Heart right ventricle (tissue), 16 donors: ENCODE measurements around the gene DDAH1. TPM values are rescaled to one million over a fixed set of nuclear protein-coding genes. Genes with fewer than 3 reads are reported as not detected.

ENCODE experiments used
- ATAC-seq, 8 donors: fragments of 200-7000 bp; cut with Tn5 transposase; one replicate each; pipeline ENCODE4 v1.9.1; 2020; ENCODE audit warnings: mild to moderate bottlenecking in 8 of 8, moderate library complexity in 8 of 8, moderate number of reproducible peaks in 1 of 8
- DNase-seq, 2 donors: peaks; one replicate each; pipeline ENCODE4 v3.0.0-alpha.2; 2020
- H3K27ac ChIP-seq, 10 donors: fragments of 200-600 bp; sonication (generic) in 2 of 10; one replicate each; pipeline versions ENCODE4 v1.5.0 to v1.8.0; 2020 to 2022; ENCODE audit warnings: mild to moderate bottlenecking in 3 of 10
- H3K27me3 ChIP-seq, 7 donors: fragments of 200-600 bp; one replicate each; pipeline ENCODE4 v1.8.0; 2021 to 2022; ENCODE audit warnings: mild to moderate bottlenecking in 2 of 7
- H3K36me3 ChIP-seq, 9 donors: fragments of 200-600 bp; sonication (generic) in 1 of 9; one replicate each; pipeline versions ENCODE4 v1.5.0 to v1.8.0; 2020 to 2022; ENCODE audit warnings: mild to moderate bottlenecking in 2 of 9
- H3K4me1 ChIP-seq, 9 donors: fragments of 200-600 bp; sonication (generic) in 1 of 9; one replicate each; pipeline versions ENCODE4 v1.5.0 to v1.8.0; 2020 to 2022; ENCODE audit warnings: mild to moderate bottlenecking in 4 of 9
- H3K4me3 ChIP-seq, 10 donors: fragments of 200-600 bp; sonication (generic) in 2 of 10; one replicate each; pipeline versions ENCODE4 v1.5.0 to v1.8.0; 2020 to 2022; ENCODE audit warnings: mild to moderate bottlenecking in 7 of 10, moderate library complexity in 2 of 10
- H3K9me3 ChIP-seq, 11 donors: fragments of 200-600 bp in 10 of 11; sonication (generic) in 2 of 11; one replicate each; pipeline versions ENCODE4 v1.5.0 to v1.8.0; 2013 to 2022; ENCODE audit warnings: mild to moderate bottlenecking in 2 of 11, control low read depth in 1 of 11, moderate library complexity in 1 of 11
- WGBS, 2 donors: extraction: QIAGEN DNeasy Blood & Tissue Kit; methylation state at CpG; one replicate each; pipeline ENCODE4 v1.1.7; 2013; ENCODE audit warnings: inconsistent platforms in 1 of 2; 5-methylcytosine and 5-hydroxymethylcytosine counted together
- intact Hi-C, 10 donors: fragments of 100-400 bp; cut with DNase I; formaldehyde crosslinking; loops; one replicate each; pipeline versions ENCODE4 v1.11.1 to v1.14.2; 2022
- polyA plus RNA-seq, 2 donors: library from polyadenylated mRNA; stranded (reverse); fragments of 200-250 nt; gene quantifications; one replicate each; pipeline ENCODE4 v1.2.3, GENCODE V29; 2013
- total RNA-seq, 10 donors: library from RNA; stranded (reverse); fragmentation: NEBNext Ultra II Directional in 3 of 10; extraction: Animal tissue kit (Norgen Biotek cat#: 25700) in 3 of 10; gene quantifications; one replicate each; pipeline versions ENCODE4 v1.2.1 to v1.2.4, GENCODE V29; 2021 to 2023
- TF ChIP-seq, protein P1 (sequence below), 9 donors: fragments of 200-600 bp; sonication (generic) in 2 of 9; IDR thresholded peaks; one replicate each; pipeline versions ENCODE4 v1.5.0 to v1.8.0; 2021 to 2022; ENCODE audit warnings: antibody characterized with exemption in 9 of 9, mild to moderate bottlenecking in 5 of 9, moderate library complexity in 1 of 9
- donor health status: Arrhythmogenic right ventricular cardiomyopathy.
- donor health status: ischemic (EF 13 %, LVEDD 7.1; RV severe dilation, severe dysfunction).
- donor health status: healthy with polysubstance abuse.
- donor health status: DM: no; HTN: yes; CAD: no.
- donor health status: DM: no; HTN: no; CAD: no.
- donor health status: ischemic (EF 25% LVEDD 6.9; RV normal size, moderate dysfunction).
- donor health status: ischemic (EF 25% LVEDD 5.7; RV mildly dilated, moderate dysfunction).
- donor health status: healthy.
- donor health status: DM: yes; HTN: yes; CAD: no.
- donor health status: Ischemic cardiomyopathy.
- donor health status: ischemic (EF 35%, LVEDD 5.7; RV mildly dilated, moderate dysfunction).
- donor health status: nonischemic (EF 11% LVEDD 7.7; RV severe dilation, severe dysfunction).
- donor health status: DM: yes; HTN: yes; CAD: no.
- donor health status: PGD.
- donor health status: ischemic (EF 29% LVEDD 5.4; RV normal size, mild dysfunction).
- donor health status: nonischemic (EF 23%, LVEDD 6.1; RV moderate dilation, normal function).

DDAH1 gene
- total and polyA plus RNA-seq, 12 donors, result 2.7 to 29.0 (median 16.6) TPM

DNA sequence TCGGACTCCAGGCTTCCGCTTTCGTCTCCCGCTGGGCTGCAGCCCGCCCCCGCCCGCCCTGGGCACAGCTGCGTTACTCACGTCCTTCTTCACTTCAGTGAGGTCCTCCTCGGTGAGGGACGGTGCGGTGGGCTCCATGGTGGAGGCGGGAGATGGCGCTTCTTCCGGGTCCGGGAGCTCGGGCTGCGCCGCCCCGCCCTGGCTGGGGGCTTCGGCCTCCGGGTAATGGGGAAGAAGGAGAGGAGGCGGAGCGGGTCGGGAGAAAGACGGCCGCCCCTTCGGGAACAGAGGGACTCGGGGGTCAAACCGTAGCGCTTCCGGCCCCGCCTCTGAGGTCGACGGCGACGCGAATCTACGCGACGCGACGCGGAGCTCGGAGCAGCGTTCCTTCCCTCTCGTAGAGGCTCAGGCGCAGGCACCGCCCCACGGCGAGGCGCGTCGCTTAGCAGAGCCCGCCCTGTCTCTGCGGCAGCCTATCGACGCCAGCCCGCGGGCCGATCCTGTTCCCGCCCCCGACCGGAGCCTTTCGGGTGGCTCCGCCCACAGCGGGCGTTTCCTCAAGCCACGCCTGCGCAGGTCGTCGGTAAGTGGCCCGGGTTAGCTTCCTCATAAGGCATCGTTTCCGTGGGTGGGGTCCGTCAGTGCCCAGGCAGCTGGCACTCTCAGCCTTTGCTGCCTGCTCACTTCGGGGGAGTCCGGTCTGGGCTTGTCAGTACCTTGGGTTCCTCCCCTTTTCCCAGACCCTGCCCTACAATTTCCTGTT is 188.6 kb downstream of the DDAH1 start, which contains the start of gene BCL10:
TSS of gene BCL10 (minus strand) at position 418 of the 763 bp plus-strand sequence. CDS start at position 138, 280 bp downstream.
- intact Hi-C loops, result loop anchor here in 1 of 10 donors (1.0 to 5.0 kb wide), 3 partner anchors 18 to 301 kb away; partner anchors contain the start of gene C1orf52
- ATAC-seq, result peak; percentile 98 to 100 (median 99)
- peaks cover 12 to 67% (median 36%) of the 10 kb centered on the region in 9 donors for H3K4me1 ChIP-seq

DNA sequence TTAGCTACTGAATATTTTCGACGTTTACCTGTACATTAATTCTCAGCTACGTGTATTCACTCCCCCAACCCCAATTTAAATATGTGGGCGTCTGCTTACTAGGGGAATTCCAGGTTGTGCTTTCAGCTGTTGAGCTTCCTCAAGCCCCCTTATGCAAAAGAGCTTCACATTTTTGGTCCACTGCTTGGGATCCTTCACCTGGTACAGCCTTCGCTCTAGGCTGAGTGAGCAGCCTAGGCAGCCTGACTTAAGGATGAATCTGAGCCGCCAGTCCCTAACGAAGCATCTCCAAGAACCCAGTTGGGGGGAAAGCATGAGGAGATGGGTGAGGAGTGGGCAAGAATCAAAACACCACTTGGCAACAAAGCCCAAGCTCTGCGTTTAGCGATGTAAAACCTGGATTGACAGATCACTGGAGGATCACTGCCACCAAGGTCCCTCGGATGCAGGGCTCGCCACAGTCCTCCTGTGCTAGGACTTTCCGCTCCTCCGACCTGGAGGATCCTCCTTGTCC is 189.2 kb downstream of the DDAH1 start:
- WGBS, 2 donors, result 2% methylated on average over 13 of the region's 13 CpGs
- H3K27ac ChIP-seq, result peak overlapping the region; percentile 82 to 99 (median 96)
- intact Hi-C loops, result loop anchor here in 1 of 10 donors (1.0 to 5.0 kb wide), 3 partner anchors 17 to 302 kb away; partner anchors contain the start of gene C1orf52
- no peaks in the 10 kb centered on the region for H3K27me3 ChIP-seq
- DNase-seq (no peak), ATAC-seq (peak in 3 of 8 donors; percentile 0 to 2 (median 1))
- no peaks in the 10 kb centered on the region for H3K9me3 ChIP-seq
- H3K4me1 ChIP-seq, result peaks cover 12 to 68% (median 40%) of the 10 kb centered on the region in 9 donors
- TF ChIP-seq, protein P1, sequence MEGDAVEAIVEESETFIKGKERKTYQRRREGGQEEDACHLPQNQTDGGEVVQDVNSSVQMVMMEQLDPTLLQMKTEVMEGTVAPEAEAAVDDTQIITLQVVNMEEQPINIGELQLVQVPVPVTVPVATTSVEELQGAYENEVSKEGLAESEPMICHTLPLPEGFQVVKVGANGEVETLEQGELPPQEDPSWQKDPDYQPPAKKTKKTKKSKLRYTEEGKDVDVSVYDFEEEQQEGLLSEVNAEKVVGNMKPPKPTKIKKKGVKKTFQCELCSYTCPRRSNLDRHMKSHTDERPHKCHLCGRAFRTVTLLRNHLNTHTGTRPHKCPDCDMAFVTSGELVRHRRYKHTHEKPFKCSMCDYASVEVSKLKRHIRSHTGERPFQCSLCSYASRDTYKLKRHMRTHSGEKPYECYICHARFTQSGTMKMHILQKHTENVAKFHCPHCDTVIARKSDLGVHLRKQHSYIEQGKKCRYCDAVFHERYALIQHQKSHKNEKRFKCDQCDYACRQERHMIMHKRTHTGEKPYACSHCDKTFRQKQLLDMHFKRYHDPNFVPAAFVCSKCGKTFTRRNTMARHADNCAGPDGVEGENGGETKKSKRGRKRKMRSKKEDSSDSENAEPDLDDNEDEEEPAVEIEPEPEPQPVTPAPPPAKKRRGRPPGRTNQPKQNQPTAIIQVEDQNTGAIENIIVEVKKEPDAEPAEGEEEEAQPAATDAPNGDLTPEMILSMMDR (IDR thresholded peaks at IDR 0.05), result no peak
- H3K4me3 ChIP-seq, result peak overlapping the region; percentile 68 to 98 (median 90)
- peaks cover 0 to 25% (median 3%) of the 10 kb centered on the region in 9 donors for H3K36me3 ChIP-seq

More for the DNA sequence above, 188.6 kb downstream of the DDAH1 start, which contains the start of gene BCL10:
- H3K9me3 ChIP-seq, result no peaks in the 10 kb centered on the region
- H3K4me3 ChIP-seq, result peak within 1 kb of the TSS; percentile 68 to 98 (median 90)
- H3K27me3 ChIP-seq, result no peaks in the 10 kb centered on the region
- peaks cover 0 to 18% (median 0%) of the 10 kb centered on the region in 9 donors for H3K36me3 ChIP-seq
- 0% methylated on average over 63 to 78 of the region's 78 CpGs for WGBS, 2 donors
- TF ChIP-seq, protein P1 (IDR thresholded peaks at IDR 0.05), result no peak
- DNase-seq, result peak; percentile 97 to 99
- peak within 1 kb of the TSS; percentile 82 to 99 (median 96) for H3K27ac ChIP-seq

DNA sequence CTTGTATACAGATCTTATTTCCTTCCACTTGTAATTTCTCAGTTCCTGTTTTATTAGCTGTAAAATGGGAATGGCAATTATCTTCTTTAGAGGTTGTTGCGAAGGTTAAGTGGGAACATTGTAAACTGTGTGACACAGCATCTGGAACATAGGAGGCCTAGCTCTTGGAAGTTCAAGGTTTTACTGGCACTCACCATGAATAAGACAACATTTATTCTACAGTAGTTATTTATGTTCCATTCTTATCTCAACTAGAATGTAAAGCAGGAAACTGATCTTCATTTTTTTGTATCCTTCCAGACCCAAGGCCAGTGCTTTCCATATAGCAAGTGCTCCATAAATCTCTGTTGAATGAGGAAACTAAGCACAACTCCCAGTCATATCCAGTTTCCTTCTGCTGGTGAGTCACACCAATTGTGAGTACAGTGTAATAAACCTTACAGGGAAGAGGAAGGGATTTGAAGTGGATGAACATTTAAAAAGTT is 189.9 kb downstream of the DDAH1 start:
- TF ChIP-seq, protein P1 (IDR thresholded peaks at IDR 0.05), result no peak
- Histone ChIP-seq H3K4me1 (peaks cover 12 to 68% (median 41%) of the 10 kb centered on the region in 9 donors), H3K27ac (peak overlapping the region in 8 of 10 donors; percentile 91 to 99 (median 96)), H3K4me3 (peak overlapping the region; percentile 68 to 98 (median 90)), H3K36me3 (peaks cover 0 to 32% (median 10%) of the 10 kb centered on the region in 9 donors), H3K9me3 (no peaks in the 10 kb centered on the region), H3K27me3 (no peaks in the 10 kb centered on the region)
- ATAC-seq, result no peak
- no peak for DNase-seq
- WGBS, 2 donors, result 44 to 58% methylated on average over 1 of the region's 1 CpG
- intact Hi-C loops, result loop anchor here in 1 of 10 donors (5.0 kb wide), 1 partner anchor 302 kb away; no protein-coding TSS in a partner anchor

DNA sequence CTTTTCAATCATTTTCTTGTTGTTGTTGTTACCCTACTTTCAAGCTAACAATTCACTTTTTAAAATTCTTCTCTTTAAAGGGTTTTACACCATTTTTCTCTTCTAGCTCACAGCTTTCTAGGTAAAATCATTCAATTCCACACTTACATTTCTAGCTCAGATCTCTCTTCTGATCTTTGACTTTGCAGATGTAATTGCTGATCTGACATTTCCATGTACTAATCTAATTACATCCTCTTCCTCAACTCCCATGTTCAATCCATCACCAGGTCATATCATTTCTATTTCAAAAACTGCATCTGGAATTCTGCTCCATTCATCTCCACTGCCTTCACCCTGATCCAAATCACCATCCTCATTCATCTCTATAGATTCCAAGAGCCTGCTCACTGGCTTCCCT is 191.6 kb downstream of the DDAH1 start:
- H3K36me3 ChIP-seq, result peaks cover 0 to 48% (median 24%) of the 10 kb centered on the region in 9 donors
- TF ChIP-seq, protein P1 (IDR thresholded peaks at IDR 0.05), result no peak
- H3K27me3 ChIP-seq, result no peaks in the 10 kb centered on the region
- DNase-seq, result no peak
- intact Hi-C loops, result no loop called here
- H3K9me3 ChIP-seq, result no peaks in the 10 kb centered on the region
- H3K27ac ChIP-seq, result no peak overlapping the region
- no peak for ATAC-seq
- H3K4me3 ChIP-seq, result no peak overlapping the region
- peaks cover 12 to 55% (median 41%) of the 10 kb centered on the region in 9 donors for H3K4me1 ChIP-seq
